Superior temporal gyrus (tissue), 1 donor: Measurements from ENCODE around the gene EFCAB8.

Experiments
- DNase-seq: peaks from one replicate; pipeline ENCODE4 v3.0.0-alpha.2; 2016; ENCODE audit errors: extremely low spot score

The EFCAB8 gene

GRCh38 chr20:32858701-32859372 is at the start of gene EFCAB8:
TSS of gene EFCAB8 (plus strand) at chr20:32858923. CDS start at chr20:32863793, 4,870 bp downstream.
- DNase-seq, result no peak

- no peak for DNase-seq
Measured at GRCh38 chr20:32809907-32810306, 48.8 kb upstream of the EFCAB8 start.

- DNase-seq, result no peak
Measured at GRCh38 chr20:32810941-32811340, 47.8 kb upstream of the EFCAB8 start.

GRCh38 chr20:32811886-32812285 is 46.8 kb upstream of the EFCAB8 start:
- no peak for DNase-seq

- peak; percentile 46 for DNase-seq
Measured at GRCh38 chr20:32819992-32820697, 38.6 kb upstream of the EFCAB8 start.

- DNase-seq, result no peak
Measured at GRCh38 chr20:32820698-32821377, 37.9 kb upstream of the EFCAB8 start.

- DNase-seq, result no peak
Measured at GRCh38 chr20:32822225-32822624, 36.5 kb upstream of the EFCAB8 start.

GRCh38 chr20:32823078-32823477 is 35.6 kb upstream of the EFCAB8 start:
- no peak for DNase-seq

- DNase-seq, result no peak
Measured at GRCh38 chr20:32823737-32824588, 34.8 kb upstream of the EFCAB8 start.

- DNase-seq, result no peak
Measured at GRCh38 chr20:32828029-32828680, 30.6 kb upstream of the EFCAB8 start.

- DNase-seq, result no peak
Measured at GRCh38 chr20:32829311-32830005, 29.3 kb upstream of the EFCAB8 start.

- no peak for DNase-seq
Measured at GRCh38 chr20:32830437-32830836, 28.3 kb upstream of the EFCAB8 start.

GRCh38 chr20:32831982-32832381 is 26.7 kb upstream of the EFCAB8 start:
- DNase-seq, result no peak

- DNase-seq, result no peak
Measured at GRCh38 chr20:32832664-32833063, 26.1 kb upstream of the EFCAB8 start.

GRCh38 chr20:32834972-32835371 is 23.8 kb upstream of the EFCAB8 start:
- DNase-seq, result no peak

- DNase-seq, result no peak
Measured at GRCh38 chr20:32837157-32837556, 21.6 kb upstream of the EFCAB8 start.

GRCh38 chr20:32839227-32839981 is 19.3 kb upstream of the EFCAB8 start:
- DNase-seq, result no peak

GRCh38 chr20:32839982-32840285 is 18.8 kb upstream of the EFCAB8 start:
- DNase-seq, result no peak

GRCh38 chr20:32841174-32841573 is 17.5 kb upstream of the EFCAB8 start:
- no peak for DNase-seq

GRCh38 chr20:32841632-32842031 is 17.1 kb upstream of the EFCAB8 start:
- no peak for DNase-seq
